ENCODE results near the gene TULP4.
"Not testable (repeated sequence)": the region's sequence is repeated elsewhere in the genome, so short reads cannot be mapped to it uniquely, and the experiment has no call there.

The TULP4 gene

DNA sequence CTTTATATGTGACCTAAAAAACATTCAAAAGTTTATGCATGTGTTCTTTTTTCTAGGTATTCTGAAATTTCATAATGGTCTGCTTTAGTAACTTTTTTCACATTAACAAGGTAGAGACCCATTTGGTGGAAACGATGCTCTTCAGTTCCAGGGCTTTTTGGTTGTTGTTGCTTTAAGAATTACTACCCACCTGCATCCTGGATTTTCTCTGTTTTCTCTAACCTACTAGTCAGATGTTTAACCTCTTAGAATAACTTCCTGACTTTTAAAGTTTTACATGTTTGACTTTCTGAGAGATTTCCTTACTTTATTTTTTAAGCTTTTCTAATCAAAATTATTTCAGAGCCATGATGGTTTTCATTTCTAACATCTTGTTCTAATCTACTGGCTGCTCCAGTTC, 14.9 kb downstream of the TULP4 start:
- no peak for DNase-seq (ENCODE audit: extremely low read depth in 1 of 2, low read depth in 1 of 2)

DNA sequence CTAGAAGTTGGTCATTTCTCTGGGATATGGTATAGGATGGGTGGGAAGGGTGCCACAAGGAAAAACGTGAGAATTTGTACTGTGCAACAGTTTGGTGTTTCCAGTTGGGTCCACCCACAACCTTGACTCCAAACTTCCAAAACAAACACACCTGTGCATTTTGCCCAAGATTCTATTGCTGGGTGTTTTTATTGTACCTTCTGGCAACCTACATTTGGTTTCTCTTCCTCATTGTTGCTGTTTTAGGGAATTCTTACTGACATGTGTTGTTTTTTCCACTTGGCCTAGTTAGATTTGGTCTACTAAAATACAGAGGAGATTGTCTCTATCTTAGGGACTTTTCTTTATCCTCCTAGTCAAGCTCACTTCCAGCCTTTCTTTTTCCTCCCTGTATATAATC, 16.7 kb downstream of the TULP4 start:
- no peak for DNase-seq (ENCODE audit: extremely low read depth in 1 of 2, low read depth in 1 of 2)

DNA sequence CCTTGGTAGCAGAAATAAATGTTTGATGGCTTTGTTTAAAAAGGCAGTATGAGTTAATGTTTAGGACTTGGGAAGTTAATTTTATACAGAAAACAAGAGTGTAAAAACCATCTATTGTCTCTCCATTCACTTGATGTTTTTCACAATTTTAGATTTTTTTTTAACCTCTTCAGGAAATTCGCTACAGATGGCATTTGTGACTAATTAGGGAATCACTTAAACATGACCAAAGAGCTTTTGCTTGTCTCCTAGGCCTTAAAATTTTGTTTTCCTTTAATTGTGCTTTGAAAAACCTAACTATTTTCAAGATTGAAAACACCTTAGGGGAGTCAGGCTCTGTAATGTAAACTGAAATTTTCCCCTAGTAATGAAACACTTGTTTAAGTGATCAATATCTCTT, 17.3 kb downstream of the TULP4 start:
- no peak for DNase-seq (ENCODE audit: extremely low read depth in 1 of 2, low read depth in 1 of 2)

DNA sequence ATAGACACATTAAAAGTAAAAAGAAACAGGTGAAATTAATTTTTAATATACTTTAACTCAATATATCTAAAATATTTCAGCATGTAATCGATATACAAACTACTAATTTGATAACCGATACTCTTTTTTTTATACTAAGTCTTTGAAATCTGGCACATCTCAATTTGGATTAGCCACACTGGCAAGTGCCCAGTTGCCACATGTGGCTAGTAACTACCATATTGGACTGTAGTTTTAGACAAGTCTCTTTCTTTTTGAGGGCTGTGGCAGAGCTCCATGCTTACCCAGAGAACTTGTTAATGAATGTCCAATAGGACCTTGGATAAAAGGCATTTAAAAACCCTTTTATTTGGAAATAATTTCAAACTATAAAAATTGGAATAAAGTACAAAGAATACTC, 17.8 kb downstream of the TULP4 start:
- DNase-seq (ENCODE audit: extremely low read depth in 1 of 2, low read depth in 1 of 2), result no peak

DNA sequence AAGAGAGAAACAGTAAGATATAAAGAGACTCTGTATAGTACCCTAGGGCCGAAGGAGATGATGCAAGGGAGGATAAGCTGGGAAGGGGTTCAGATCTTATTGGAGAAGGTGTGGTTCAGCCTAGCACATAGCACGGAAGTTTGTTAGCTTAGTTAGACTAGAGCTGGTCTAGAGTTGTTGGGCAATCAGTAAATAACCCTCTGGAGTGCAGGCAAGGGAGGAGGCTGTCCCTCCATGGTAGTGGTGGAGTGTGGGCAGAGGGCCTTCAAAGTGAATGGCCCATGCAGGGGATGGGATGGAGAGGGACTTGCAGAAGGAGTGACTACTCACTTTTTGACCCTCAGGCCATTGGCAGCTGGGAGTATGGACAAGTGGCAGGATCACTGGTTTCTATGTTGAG, 20.0 kb downstream of the TULP4 start:
- DNase-seq (ENCODE audit: extremely low read depth in 1 of 2, low read depth in 1 of 2), result no peak

DNA sequence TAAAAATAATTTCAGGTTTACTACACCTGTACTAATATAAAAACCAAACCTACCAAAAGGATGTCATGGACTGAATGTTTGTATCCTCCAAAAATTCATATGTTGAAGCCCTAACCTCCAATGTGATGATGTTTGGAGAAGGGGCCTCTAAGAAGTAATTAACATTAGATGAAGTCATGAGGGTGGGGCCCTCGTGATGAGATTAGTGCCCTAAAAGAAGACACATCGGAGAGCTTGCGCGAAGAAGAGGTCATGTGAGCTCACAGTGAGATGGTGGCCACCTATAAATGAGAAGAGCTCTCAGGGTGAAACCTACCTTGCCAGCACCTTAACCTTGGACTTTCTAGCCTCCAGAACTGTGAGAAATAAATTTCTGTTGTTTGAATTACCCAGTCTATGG, 20.8 kb downstream of the TULP4 start:
- no peak for DNase-seq (ENCODE audit: extremely low read depth in 1 of 2, low read depth in 1 of 2)

DNA sequence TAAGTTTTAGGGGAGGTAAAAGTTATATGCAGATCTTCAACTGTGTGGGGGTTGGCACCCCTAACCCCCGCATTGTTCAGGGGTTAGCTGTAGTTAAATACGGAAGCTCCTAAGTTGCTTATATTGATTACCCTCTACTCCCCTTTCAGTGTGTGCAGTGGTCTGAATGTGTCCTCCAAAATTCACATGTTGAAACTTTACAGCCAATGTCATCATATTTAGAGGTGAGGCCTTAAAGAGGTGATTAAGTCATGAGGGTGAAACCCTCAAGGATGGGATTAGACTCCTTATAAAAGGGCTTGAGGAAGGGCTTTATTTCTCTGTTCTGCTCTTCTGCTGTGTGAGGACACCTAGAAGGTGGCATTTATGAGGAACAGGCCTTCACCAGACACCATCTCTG, 22.3 kb downstream of the TULP4 start:
- no peak for DNase-seq (ENCODE audit: extremely low read depth in 1 of 2, low read depth in 1 of 2)

DNA sequence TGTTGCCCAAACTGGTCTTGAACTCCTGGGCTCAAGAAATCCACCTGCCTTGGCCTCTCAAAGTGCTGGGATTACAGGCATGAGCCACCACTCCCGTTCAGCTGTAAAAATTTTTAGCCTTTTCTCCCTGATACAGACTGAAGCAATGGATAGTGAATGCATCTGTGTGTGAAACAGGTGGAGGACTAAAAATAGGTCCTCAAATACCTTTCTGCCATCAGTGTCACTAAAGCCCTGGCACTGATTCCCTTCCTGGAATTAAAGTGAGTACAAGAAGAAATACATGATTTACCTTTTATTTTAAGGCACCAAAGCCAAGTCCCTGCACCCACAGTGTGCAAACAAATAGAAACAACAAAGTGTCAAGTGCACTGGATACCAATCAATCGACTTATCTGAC, 25.1 kb downstream of the TULP4 start:
- no peak for DNase-seq (ENCODE audit: extremely low read depth in 1 of 2, low read depth in 1 of 2)

DNA sequence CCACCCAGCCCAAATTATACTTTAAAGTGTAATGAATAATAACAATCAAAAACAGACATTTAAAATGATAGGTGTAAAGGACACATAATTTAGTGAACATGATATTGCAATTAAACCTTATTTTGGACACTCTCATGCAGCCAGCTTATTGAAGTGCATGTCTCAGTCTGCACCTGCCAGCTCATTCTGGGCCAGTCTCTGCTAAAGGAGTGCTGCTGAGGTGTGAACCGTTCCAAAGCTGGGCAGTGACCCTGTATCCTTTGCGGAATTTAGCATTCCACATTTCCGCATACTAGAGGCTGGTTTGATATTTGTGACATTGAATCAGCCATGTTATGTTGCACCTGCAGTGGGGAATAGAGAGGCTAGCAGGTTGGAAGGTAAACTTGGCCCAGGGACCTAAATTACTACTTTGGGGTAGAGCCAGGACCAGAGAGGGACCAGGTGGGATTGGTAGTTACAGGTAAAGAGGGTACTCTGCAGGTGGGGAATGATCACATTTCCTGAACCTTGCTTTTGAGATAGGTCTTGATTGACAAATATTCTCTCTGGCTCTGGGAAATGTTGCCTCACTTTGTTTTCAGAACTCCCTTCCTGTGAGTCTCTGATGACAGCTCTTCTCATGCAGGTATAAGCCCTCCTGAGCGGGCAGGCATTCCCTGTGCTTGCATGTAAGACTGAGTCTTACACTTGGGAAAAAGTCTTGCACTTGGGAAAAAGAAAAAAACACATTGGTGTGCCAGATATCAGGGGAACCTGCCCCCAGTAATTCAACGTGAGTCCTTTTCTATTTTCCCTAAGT, 26.2 kb downstream of the TULP4 start:
- DNase-seq (ENCODE audit: extremely low read depth in 1 of 2, low read depth in 1 of 2), result no peak

DNA sequence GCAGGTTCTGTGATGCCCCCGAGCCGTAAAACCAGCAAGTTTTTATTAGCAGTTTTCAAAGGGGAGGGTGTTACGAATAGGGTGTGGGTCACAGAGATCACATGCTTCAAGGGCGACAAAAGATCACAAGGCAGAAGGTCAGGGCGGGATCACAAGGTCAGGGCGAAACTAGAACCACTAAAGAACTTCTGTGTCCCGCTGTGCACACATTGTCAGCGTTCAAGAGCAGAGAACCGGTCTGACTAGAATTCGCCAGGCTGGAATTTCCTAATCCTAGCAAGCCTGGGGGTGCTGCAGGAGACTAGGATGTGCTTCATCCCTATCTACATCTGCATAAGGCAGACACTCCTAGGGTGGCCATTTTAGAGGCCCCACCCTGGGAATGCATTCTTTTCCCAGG, 26.9 kb downstream of the TULP4 start:
- DNase-seq (ENCODE audit: extremely low read depth in 1 of 2, low read depth in 1 of 2), result not testable (repeated sequence)

DNA sequence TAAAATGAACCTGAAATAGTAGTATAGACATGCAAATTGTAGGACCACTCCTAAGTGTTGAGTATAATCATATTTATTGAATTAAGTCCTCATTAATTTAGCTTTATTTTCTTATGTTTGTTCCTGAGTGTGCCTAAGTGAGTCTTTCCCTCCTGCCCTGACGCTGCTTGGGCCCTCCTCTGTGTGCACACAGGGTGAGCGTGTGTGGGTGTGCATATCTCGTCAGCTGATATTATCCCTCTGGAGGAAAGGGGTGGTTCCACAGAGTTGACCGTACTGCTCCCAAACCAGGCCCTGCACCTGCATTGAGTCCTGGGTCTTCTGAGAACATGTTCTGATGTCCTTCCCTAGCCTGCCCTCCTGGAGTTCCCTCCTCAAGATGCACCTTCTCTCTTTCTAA, 28.0 kb downstream of the TULP4 start:
- no peak for DNase-seq (ENCODE audit: extremely low read depth in 1 of 2, low read depth in 1 of 2)

DNA sequence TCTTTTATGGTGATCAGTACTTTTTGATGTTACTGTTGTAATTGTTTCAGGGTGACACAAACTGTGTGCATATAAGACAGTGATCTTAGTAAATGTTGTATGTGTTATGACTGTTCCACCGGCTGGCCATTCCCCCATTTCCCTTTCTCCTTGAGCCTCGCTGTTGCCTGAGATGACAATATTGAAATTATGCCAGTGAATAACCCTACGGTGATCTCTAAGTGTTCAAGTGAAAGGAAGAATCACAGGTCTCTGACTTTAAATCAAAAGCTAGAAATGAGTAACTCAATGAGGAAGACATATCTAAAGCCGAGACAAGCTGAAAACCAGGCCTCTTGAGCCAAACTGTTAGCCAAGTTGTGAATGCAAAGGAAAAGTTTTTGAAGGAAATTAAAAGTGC, 32.3 kb downstream of the TULP4 start:
- no peak for DNase-seq (ENCODE audit: extremely low read depth in 1 of 2, low read depth in 1 of 2)

DNA sequence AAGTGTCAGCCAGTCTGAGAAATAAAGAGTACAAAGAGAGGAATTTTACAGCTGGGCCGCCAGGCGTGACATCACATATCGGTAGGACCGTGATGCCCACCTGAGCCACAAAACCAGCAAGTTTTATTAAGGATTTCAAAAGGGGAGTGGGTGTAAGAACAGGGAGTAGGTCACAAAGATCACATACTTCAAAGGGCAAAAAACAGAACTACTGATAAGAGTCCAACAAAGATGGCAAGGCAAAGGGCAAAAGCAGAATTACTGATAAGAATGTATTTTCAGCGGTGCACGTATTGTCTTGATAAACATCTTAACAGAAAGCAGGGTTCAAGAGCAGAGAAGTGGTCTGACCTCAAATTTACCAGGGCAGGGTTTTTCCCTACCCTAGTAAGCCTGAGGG, 33.2 kb downstream of the TULP4 start:
- not testable (repeated sequence) for DNase-seq (ENCODE audit: extremely low read depth in 1 of 2, low read depth in 1 of 2)

DNA sequence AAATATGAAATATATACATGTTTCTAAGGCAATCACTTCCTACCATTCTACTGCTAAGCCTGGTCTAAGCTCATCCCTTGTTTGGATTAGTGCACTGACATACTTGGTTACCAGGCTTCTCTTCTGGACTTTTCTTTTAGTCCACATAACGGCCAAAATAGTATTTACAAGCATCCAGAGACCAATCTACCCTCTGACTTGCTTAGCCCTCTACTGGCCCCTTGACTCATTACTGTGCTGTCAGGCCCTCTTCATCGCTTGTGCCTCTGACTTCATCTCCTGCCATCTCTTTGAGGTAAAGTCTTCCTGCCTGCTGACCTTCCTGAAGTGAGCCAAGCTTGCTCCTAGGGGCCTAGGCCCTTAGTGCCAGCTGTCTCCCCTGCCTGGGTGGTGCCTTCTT, 35.1 kb downstream of the TULP4 start:
- DNase-seq (ENCODE audit: extremely low read depth in 1 of 2, low read depth in 1 of 2), result no peak

DNA sequence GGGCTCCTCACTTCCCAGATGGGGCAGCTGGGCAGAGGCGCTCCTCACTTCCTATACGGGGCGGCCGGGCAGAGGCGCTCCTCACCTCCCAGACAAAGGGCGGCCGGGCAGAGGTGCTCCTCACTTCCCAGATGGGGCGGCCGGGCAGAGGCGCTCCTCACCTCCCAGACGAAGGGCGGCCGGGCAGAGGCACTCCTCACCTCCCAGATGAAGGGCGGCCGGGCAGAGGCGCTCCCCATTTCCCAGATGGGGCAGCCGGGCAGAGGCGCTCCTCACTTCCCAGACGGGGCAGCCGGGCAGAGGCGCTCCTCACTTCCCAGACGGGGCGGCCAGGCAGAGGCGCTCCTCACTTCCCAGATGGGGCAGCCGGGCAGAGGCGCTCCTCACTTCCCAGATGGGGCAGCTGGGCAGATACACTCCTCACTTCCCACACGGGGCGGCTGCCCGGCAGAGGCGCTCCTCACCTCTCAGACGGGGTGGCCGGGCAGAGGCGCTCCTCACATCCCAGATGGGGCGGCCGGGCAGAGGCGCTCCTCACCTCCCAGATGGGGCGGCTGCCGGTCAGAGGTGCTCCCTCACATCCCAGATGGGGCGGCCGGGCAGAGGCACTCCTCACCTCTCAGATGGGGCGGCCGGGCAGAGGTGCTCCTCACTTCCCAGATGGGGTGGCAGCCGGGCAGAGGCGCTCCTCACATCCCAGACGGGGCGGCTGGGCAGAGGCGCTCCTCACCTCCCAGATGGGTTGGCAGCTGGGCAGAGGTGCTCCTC, 36.7 kb downstream of the TULP4 start:
- not testable (repeated sequence) for DNase-seq (ENCODE audit: extremely low read depth in 1 of 2, low read depth in 1 of 2)

DNA sequence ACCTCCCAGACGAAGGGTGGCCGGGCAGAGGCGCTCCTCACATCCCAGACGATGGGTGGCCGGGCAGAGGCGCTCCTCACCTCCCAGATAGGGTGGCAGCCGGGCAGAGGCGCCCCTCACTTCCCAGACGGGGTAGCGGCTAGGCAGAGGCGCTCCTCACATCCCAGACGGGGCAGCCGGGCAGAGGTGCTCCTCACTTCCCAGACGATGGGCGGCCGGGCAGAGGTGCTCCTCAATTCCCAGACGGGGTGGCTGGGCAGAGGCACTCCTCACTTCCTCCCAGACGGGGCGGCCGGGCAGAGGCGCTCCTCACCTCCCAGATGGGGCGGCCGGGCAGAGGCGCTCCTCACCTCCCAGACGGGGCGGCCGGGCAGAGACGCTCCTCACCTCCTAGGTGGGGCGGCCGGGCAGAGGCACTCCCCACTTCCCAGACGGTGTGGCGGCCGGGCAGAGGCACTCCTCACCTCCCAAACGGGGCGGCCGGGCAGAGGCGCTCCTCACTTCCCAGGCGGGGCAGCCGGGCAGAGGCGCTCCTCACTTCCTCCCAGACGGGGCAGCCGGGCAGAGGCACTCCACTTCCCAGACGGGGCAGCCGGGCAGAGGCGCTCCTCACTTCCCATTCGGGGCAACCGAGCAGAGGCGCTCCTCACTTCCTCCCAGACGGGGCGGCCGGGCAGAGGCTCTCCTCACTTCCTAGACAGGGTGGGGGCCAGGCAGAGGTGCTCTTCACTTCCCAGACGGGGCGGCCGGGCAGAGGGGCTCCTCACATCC, 37.4 kb downstream of the TULP4 start:
- not testable (repeated sequence) for DNase-seq (ENCODE audit: extremely low read depth in 1 of 2, low read depth in 1 of 2)

DNA sequence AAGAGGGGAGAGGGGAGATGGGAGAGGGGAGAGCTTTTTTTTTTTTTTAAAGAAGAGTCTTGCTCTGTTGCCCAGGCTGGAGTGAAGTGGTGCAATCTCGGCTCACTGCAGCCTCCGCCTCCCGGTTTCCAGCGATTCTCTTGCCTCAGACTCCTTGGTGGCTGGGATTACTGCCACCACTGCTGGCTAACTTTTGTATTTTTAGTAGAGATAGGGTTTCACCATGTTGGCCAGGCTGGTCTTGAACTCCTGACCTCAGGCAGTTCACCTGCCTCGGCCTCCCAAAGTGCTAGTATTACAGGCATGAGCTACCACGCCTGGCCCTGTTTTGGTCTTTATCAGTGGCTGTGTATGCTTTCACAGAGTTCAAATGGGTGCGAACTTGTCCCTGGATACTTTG, 38.5 kb downstream of the TULP4 start:
- DNase-seq (ENCODE audit: extremely low read depth in 1 of 2, low read depth in 1 of 2), result not testable (repeated sequence)

DNA sequence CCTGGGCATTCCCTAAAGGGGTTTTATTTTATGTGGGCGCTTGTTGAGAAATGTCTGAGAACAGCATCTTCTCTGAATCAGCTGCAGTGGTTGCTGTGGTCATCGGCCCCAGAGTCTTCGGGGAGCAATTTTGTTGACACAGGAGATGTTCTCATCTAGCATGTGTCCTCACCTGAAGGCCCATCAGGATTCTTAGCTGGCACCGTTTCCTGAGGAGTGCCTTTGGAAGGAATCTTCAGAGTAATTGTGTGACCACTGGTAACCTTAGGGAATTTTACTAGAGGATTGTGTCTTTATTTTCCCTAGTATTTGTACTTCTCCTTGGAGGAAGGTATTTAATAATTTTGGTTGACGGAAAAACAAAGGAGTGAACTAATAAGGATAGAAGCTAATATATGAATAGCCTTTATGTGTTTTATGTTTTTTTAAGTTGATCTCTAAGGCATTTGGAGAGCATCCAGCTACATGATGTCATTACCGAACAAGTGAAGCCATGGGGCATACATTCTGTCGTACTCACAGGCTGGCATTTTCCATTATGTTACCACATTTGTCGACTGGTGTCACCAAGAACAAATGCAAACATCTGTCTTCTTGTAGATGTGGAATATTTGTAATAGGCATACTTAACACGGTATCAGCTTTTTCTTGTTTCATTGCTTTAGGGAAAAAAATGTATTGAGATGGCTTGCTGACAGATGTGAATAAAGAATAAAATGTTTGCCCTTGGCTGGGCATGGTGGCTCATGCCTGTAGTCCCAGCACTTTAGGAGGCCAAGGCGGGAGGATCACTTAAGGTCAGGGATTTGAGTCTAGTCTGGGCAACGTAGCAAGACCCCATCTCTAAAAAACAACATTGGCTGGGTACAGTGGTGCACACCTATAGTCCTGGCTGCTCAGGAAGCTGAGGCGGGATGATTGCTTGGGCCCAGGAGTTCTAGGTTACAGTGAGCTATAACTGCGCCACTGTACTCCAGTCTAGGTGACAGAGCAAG, 41.9 kb downstream of the TULP4 start:
- DNase-seq (ENCODE audit: extremely low read depth in 1 of 2, low read depth in 1 of 2), result no peak

DNA sequence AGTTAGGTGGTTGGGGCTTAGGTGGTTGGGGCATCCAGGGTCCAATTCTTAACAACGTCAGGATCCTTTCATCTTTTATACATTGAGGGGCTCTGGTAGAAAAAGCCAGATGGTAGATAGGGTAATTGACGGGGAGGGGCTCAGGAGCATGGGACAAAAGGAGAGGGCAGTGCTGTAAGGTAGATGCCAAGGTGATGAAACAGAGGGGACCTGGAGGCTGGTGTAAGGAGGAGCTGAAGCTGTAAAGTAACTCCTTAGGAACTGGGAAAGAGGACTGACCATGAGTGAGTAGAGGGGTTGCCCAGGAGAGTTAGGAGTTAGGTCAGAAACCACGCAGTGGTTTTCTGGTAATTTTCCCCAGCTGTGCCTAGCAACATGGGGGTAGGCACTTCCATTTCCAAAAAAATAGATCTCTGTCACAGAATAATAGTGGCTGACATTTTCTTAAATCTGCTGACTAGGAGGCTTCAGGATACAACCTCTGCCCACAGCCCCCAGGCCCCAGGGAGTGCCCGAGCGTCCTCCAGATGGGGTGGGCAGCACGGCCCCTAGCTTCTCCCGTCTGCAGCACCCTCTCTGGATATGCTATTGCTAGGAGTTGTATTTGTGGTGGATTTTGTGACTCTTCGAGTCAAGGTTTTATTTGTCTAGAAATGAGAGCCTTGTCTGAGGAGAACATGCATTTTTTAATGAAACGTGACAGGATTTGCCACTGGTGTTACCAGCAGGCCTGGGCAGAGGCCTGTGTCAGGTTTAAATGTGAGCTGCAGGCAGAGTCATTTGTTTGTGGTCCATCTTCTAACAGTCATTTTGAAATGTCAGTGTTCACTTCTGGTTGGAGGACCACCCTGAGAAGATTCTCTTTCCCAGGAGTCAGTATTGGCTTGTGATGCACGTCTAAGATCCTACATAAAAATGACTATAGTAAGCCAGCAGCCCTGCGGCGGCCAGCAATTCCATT, 44.6 kb downstream of the TULP4 start:
- no peak for DNase-seq (ENCODE audit: extremely low read depth in 1 of 2, low read depth in 1 of 2)
